ENCODE results near the gene PPP1CB. TPM values are rescaled to one million over a fixed set of nuclear protein-coding genes. Genes with fewer than 3 reads are reported as not detected.

The PPP1CB gene
- total and polyA plus RNA-seq, 4 donors: 26.2 to 75.4 (median 49.3) TPM

GRCh38 chr2:28754321-28754720 is 2.7 kb downstream of the PPP1CB start:
- 27% methylated on average over 4 of the region's 4 CpGs for whole genome bisulfite sequencing

More at GRCh38 chr2:28754321-28754720, 2.7 kb downstream of the PPP1CB start:
- no peak for DNase-seq (ENCODE audit: low spot score)
- no peaks in the 10 kb centered on the region for H3K36me3 ChIP-seq (ENCODE audit: control insufficient read depth in 4 of 4, insufficient read depth in 3 of 4, low read depth in 1 of 4, low read length in 3 of 4)
- no peaks in the 10 kb centered on the region for H3K27me3 ChIP-seq (ENCODE audit: control insufficient read depth in 4 of 4, insufficient read depth in 4 of 4, low read length in 3 of 4)
- H3K9ac ChIP-seq (ENCODE audit: low read depth in 1 of 2, low read length in 2 of 2): no peak overlapping the region
- TF ChIP-seq NR2F2 (IDR thresholded peaks at IDR 0.05): no peak
- TF ChIP-seq, protein P1, sequence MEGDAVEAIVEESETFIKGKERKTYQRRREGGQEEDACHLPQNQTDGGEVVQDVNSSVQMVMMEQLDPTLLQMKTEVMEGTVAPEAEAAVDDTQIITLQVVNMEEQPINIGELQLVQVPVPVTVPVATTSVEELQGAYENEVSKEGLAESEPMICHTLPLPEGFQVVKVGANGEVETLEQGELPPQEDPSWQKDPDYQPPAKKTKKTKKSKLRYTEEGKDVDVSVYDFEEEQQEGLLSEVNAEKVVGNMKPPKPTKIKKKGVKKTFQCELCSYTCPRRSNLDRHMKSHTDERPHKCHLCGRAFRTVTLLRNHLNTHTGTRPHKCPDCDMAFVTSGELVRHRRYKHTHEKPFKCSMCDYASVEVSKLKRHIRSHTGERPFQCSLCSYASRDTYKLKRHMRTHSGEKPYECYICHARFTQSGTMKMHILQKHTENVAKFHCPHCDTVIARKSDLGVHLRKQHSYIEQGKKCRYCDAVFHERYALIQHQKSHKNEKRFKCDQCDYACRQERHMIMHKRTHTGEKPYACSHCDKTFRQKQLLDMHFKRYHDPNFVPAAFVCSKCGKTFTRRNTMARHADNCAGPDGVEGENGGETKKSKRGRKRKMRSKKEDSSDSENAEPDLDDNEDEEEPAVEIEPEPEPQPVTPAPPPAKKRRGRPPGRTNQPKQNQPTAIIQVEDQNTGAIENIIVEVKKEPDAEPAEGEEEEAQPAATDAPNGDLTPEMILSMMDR (IDR thresholded peaks at IDR 0.05; ENCODE audit: low read depth, low read length, missing input control): no peak
- no peak for TF ChIP-seq REST (IDR thresholded peaks at IDR 0.05)
- TF ChIP-seq FOXA2 (IDR thresholded peaks at IDR 0.05): no peak
- TF ChIP-seq, protein P2, sequence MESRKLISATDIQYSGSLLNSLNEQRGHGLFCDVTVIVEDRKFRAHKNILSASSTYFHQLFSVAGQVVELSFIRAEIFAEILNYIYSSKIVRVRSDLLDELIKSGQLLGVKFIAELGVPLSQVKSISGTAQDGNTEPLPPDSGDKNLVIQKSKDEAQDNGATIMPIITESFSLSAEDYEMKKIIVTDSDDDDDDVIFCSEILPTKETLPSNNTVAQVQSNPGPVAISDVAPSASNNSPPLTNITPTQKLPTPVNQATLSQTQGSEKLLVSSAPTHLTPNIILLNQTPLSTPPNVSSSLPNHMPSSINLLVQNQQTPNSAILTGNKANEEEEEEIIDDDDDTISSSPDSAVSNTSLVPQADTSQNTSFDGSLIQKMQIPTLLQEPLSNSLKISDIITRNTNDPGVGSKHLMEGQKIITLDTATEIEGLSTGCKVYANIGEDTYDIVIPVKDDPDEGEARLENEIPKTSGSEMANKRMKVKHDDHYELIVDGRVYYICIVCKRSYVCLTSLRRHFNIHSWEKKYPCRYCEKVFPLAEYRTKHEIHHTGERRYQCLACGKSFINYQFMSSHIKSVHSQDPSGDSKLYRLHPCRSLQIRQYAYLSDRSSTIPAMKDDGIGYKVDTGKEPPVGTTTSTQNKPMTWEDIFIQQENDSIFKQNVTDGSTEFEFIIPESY (IDR thresholded peaks at IDR 0.05): no peak
- TF ChIP-seq GABPA (IDR thresholded peaks at IDR 0.05 in 1 of 2, conservative IDR thresholded peaks at IDR 0.05 in 1 of 2): no peak
- TF ChIP-seq EGR1 (IDR thresholded peaks at IDR 0.05; ENCODE audit: low read depth in 2 of 2): no peak
- no peak for TF ChIP-seq ATF3 (IDR thresholded peaks at IDR 0.05)
- no peak overlapping the region for H3K4me3 ChIP-seq (ENCODE audit: low read depth in 1 of 3, low read length in 3 of 3)
- H3K4me1 ChIP-seq (ENCODE audit: control insufficient read depth in 4 of 4, insufficient read depth in 4 of 4, low read length in 3 of 4): peaks cover 6 to 26% (median 17%) of the 10 kb centered on the region in 4 donors
- no peaks in the 10 kb centered on the region for H3K9me3 ChIP-seq (ENCODE audit: control insufficient read depth in 4 of 4, low read length in 3 of 4)
- no peak overlapping the region for H3K27ac ChIP-seq (ENCODE audit: low read depth in 1 of 2, low read length in 2 of 2)
